Measurements from ENCODE around the gene ATIC.
"Not testable (repeated sequence)": the region's sequence is repeated elsewhere in the genome, so short reads cannot be mapped to it uniquely, and the experiment has no call there.

ATIC gene

GRCh38 chr2:215311625-215312396, at the start of gene ATIC:
Gene ATIC (plus strand): TSS chr2:215312059. CDS start chr2:215312143, 84 bp downstream.
- peak; percentile 94 for DNase-seq (ENCODE audit: low spot score)

- no peak for DNase-seq (ENCODE audit: low spot score)
These were observed 49.6 kb upstream of the ATIC start for GRCh38 chr2:215262303-215262702.

- no peak for DNase-seq (ENCODE audit: low spot score)
These were observed 49.0 kb upstream of the ATIC start for GRCh38 chr2:215262741-215263362.

- DNase-seq (ENCODE audit: low spot score): no peak
These were observed 47.5 kb upstream of the ATIC start for GRCh38 chr2:215264374-215264773.

- DNase-seq (ENCODE audit: low spot score): peak; percentile 75
These were observed 42.3 kb upstream of the ATIC start for GRCh38 chr2:215269397-215270117.

GRCh38 chr2:215270118-215270451, 41.8 kb upstream of the ATIC start:
- DNase-seq (ENCODE audit: low spot score): no peak

GRCh38 chr2:215271446-215271845, 40.4 kb upstream of the ATIC start:
- DNase-seq (ENCODE audit: low spot score): no peak

GRCh38 chr2:215272918-215273317, 38.9 kb upstream of the ATIC start:
- no peak for DNase-seq (ENCODE audit: low spot score)

GRCh38 chr2:215274829-215275228, 37.0 kb upstream of the ATIC start:
- no peak for DNase-seq (ENCODE audit: low spot score)

GRCh38 chr2:215275824-215276223, 36.0 kb upstream of the ATIC start:
- no peak for DNase-seq (ENCODE audit: low spot score)

- no peak for DNase-seq (ENCODE audit: low spot score)
These were observed 33.9 kb upstream of the ATIC start for GRCh38 chr2:215277944-215278343.

- DNase-seq (ENCODE audit: low spot score): no peak
These were observed 31.5 kb upstream of the ATIC start for GRCh38 chr2:215280326-215280725.

GRCh38 chr2:215283221-215283620, 28.6 kb upstream of the ATIC start:
- DNase-seq (ENCODE audit: low spot score): no peak

GRCh38 chr2:215286309-215286708, 25.6 kb upstream of the ATIC start:
- DNase-seq (ENCODE audit: low spot score): no peak

- DNase-seq (ENCODE audit: low spot score): no peak
These were observed 23.6 kb upstream of the ATIC start for GRCh38 chr2:215288112-215288815.

- no peak for DNase-seq (ENCODE audit: low spot score)
These were observed 20.8 kb upstream of the ATIC start for GRCh38 chr2:215290980-215291599.

- DNase-seq (ENCODE audit: low spot score): no peak
These were observed 18.0 kb upstream of the ATIC start for GRCh38 chr2:215293879-215294278.

GRCh38 chr2:215299337-215299859, 12.5 kb upstream of the ATIC start:
- DNase-seq (ENCODE audit: low spot score): no peak

GRCh38 chr2:215301994-215302393, 9.9 kb upstream of the ATIC start:
- DNase-seq (ENCODE audit: low spot score): no peak

- DNase-seq (ENCODE audit: low spot score): not testable (repeated sequence)
These were observed 617 bp upstream of the ATIC start for GRCh38 chr2:215311259-215311624.

- DNase-seq (ENCODE audit: low spot score): no peak
These were observed 1.4 kb downstream of the ATIC start for GRCh38 chr2:215313255-215313613.

GRCh38 chr2:215314896-215315295, 3.0 kb downstream of the ATIC start:
- DNase-seq (ENCODE audit: low spot score): no peak

All from Ammon's horn (tissue), 1 donor.